ENCODE measurements around the gene PAX6.

DNA sequence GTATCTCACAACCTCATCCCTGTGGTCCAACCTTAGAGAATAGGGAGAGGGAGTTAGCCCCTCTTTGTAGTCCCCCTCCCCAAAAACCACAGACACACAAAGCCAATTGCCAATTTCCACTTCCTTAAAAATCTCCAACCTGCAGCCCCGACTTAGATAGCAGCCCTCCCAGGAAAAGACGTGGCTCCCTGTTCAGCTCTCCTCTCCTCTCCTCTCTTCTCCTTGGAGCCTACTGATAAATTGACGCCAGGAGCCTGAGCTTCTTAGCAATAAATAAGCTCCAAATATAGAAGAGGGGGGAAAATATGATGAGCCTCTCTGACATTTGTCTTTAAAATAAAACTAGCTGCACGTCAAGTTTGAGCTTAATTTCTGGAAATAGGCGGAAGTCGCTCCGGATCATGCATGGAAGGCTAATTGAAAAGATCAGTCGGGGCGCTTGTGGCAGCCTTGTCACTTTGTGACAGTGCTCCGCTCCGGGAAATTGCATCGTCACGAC, 7.3 kb downstream of the PAX6 start:
- TF ChIP-seq EP300 (IDR thresholded peaks at IDR 0.05): no peak
- TF ChIP-seq, protein P1, sequence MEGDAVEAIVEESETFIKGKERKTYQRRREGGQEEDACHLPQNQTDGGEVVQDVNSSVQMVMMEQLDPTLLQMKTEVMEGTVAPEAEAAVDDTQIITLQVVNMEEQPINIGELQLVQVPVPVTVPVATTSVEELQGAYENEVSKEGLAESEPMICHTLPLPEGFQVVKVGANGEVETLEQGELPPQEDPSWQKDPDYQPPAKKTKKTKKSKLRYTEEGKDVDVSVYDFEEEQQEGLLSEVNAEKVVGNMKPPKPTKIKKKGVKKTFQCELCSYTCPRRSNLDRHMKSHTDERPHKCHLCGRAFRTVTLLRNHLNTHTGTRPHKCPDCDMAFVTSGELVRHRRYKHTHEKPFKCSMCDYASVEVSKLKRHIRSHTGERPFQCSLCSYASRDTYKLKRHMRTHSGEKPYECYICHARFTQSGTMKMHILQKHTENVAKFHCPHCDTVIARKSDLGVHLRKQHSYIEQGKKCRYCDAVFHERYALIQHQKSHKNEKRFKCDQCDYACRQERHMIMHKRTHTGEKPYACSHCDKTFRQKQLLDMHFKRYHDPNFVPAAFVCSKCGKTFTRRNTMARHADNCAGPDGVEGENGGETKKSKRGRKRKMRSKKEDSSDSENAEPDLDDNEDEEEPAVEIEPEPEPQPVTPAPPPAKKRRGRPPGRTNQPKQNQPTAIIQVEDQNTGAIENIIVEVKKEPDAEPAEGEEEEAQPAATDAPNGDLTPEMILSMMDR (IDR thresholded peaks at IDR 0.05): no peak

Measured in sigmoid colon (tissue), 4 donors.